PFSK-1 (cell line): ENCODE results near the gene OR52D1.

Experiments
- POLR2AphosphoS5 ChIP-seq: IDR thresholded peaks from 2 replicates; pipeline ENCODE4 v1.6.1; 2012; ENCODE audit warnings: low read depth, mild to moderate bottlenecking, control low read depth, low read length, moderate library complexity
- TAF1 ChIP-seq: IDR thresholded peaks from 2 replicates; pipeline ENCODE4 v1.6.1; 2012; ENCODE audit warnings: low read length, control low read depth, borderline replicate concordance; ENCODE audit not compliant: insufficient read depth

GRCh38 chr11:5499671-5500070 is 11.2 kb downstream of the OR52D1 start:
- no peak for TF ChIP-seq TAF1
- no peak for TF ChIP-seq POLR2AphosphoS5
